ENCODE measurements around the gene FAM240B. TPM values are rescaled to one million over a fixed set of nuclear protein-coding genes. Genes with fewer than 3 reads are reported as not detected.

Gene FAM240B
- total and polyA plus RNA-seq, 9 of the 15 experiments (the other 6 are each of a cell fraction or from before 2014, with no cell fraction given), result not detected

GRCh38 chr9:38677660-38678303, 42.2 kb downstream of the FAM240B start:
- BruUV-seq (replicated peaks), result no TSS peak
- no peaks in the 10 kb centered on the region; the same call in 1 of the 2 replicates for H4K20me1 ChIP-seq (replicated peaks; ENCODE audit: control insufficient read depth, insufficient read depth, low read length)
- no peak overlapping the region for H2AFZ ChIP-seq (ENCODE audit: low read depth, low read length)
- CTCF ChIA-PET (ENCODE audit: low intra/inter-chr PET ratio), result no interaction called here
- H3K4me1 ChIP-seq (replicated peaks in 1 of 2; ENCODE audit: control insufficient read depth in 2 of 2, insufficient read depth in 2 of 2, low read length in 2 of 2), result peaks cover 0 to 3% of the 10 kb centered on the region in 2 experiments; a peak in 1 of 5 replicates
- in situ Hi-C loops (cut with MboI), result no loop called here
- no peak for TF ChIP-seq DPF2 (IDR thresholded peaks at IDR 0.05)
- no peak for TF ChIP-seq NR2F6 (CRISPR knock-in tag; IDR thresholded peaks at IDR 0.05)
- no peak for TF ChIP-seq CBX5 (IDR thresholded peaks at IDR 0.05; ENCODE audit: borderline replicate concordance, low read depth)
- TF ChIP-seq GATAD2B (IDR thresholded peaks at IDR 0.05; ENCODE audit: borderline replicate concordance), result no peak
- TF ChIP-seq TCF7 (IDR thresholded peaks at IDR 0.05; ENCODE audit: borderline replicate concordance), result no peak
- TF ChIP-seq DEAF1 (CRISPR knock-in tag; IDR thresholded peaks at IDR 0.05), result no peak
- no peak for TF ChIP-seq ZBTB9 (CRISPR knock-in tag; IDR thresholded peaks at IDR 0.05)
- no peak for TF ChIP-seq ZNF12 (CRISPR knock-in tag; IDR thresholded peaks at IDR 0.05)
- TF ChIP-seq, protein P1, sequence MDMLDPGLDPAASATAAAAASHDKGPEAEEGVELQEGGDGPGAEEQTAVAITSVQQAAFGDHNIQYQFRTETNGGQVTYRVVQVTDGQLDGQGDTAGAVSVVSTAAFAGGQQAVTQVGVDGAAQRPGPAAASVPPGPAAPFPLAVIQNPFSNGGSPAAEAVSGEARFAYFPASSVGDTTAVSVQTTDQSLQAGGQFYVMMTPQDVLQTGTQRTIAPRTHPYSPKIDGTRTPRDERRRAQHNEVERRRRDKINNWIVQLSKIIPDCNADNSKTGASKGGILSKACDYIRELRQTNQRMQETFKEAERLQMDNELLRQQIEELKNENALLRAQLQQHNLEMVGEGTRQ (CRISPR knock-in tag; IDR thresholded peaks at IDR 0.05), result no peak
- no peak for TF ChIP-seq SNIP1 (IDR thresholded peaks at IDR 0.05; ENCODE audit: low read depth)
- no peak for TF ChIP-seq IRF1 (CRISPR knock-in tag; IDR thresholded peaks at IDR 0.05; ENCODE audit: borderline replicate concordance)
- H3K36me3 ChIP-seq (ENCODE audit: control insufficient read depth, insufficient read depth, low read length), result no peaks in the 10 kb centered on the region
- H3K9me3 ChIP-seq (replicated peaks; ENCODE audit: control insufficient read depth, insufficient read depth, low read depth, low read length), result no peaks in the 10 kb centered on the region
- H3K4me3 ChIP-seq, result no peak overlapping the region
- H3K4me2 ChIP-seq (ENCODE audit: insufficient read depth, low read length), result no peak overlapping the region
- H3K9ac ChIP-seq (ENCODE audit: insufficient read depth in 1 of 2, low read depth in 2 of 2, low read length in 2 of 2), result no peak overlapping the region
- H3K9me1 ChIP-seq (ENCODE audit: control insufficient read depth, insufficient read depth, low read length), result no peaks in the 10 kb centered on the region
- no peak overlapping the region for H3K27ac ChIP-seq (ENCODE audit: extremely low read depth, low read depth, low read length)
- intact Hi-C loops (cut with micrococcal nuclease), result loop anchor here (5.0 kb wide), 1 partner anchor 40 kb away; no protein-coding TSS in a partner anchor
- POLR2A ChIA-PET, result interaction anchor here (0.9 to 1.1 kb wide), 3 partner anchors 9 to 11 kb away, joined by 3 read pairs; no protein-coding TSS in a partner anchor
- ATAC-seq (no peak), DNase-seq (ENCODE audit: extremely low read depth in 1 of 4, low spot score in 3 of 4) (no peak), FAIRE-seq (no peak)
- 1% methylated on average over 14 of the region's 14 CpGs for WGBS (ENCODE audit: insufficient coverage, low coverage, missing lambda C conversion rate)
- peaks cover 0 to 23% of the 10 kb centered on the region in 2 experiments; a peak in 1 of 5 replicates for H3K27me3 ChIP-seq (ENCODE audit: control insufficient read depth in 2 of 2, insufficient read depth in 2 of 2, low read length in 2 of 2)
- H3K79me2 ChIP-seq (ENCODE audit: control insufficient read depth, insufficient read depth, low read length), result no peaks in the 10 kb centered on the region

All from K562 (cell line).